ENCODE results near the gene TMBIM6.
"Not testable (repeated sequence)": the region's sequence is repeated elsewhere in the genome, so short reads cannot be mapped to it uniquely, and the experiment has no call there.

The TMBIM6 gene

DNA sequence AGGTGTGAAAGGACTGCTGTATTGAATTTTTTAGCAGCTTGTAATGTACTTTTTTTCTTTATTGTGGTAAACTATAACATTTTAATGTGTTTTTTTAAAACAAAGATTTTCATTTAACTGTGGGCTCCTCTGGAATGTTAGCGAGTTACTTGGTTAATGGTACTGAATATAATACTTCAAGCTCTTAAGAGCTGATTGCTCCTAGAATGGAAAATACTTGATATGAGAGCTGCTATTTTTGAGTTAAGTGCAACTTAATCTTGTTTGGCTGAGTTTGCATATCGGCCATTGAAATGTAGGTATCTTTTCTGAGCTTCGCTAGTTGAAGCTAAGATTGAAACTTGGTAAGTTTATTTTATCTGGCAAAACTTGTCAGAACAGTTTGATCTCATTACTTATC lies 7.4 kb downstream of the TMBIM6 start:
- DNase-seq (ENCODE audit: insufficient read length, low spot score), result no peak
- FAIRE-seq, result no peak
- no peak for TF ChIP-seq POU2F2 (IDR thresholded peaks at IDR 0.05; ENCODE audit: low read depth, low read length)
- TF ChIP-seq TAF1 (IDR thresholded peaks at IDR 0.05; ENCODE audit: low read depth, low read length), result no peak
- no peak for TF ChIP-seq POLR2AphosphoS5 (IDR thresholded peaks at IDR 0.05; ENCODE audit: low read depth, low read length)
- TF ChIP-seq POLR2A (IDR thresholded peaks at IDR 0.05; ENCODE audit: low read depth, low read length), result no peak

DNA sequence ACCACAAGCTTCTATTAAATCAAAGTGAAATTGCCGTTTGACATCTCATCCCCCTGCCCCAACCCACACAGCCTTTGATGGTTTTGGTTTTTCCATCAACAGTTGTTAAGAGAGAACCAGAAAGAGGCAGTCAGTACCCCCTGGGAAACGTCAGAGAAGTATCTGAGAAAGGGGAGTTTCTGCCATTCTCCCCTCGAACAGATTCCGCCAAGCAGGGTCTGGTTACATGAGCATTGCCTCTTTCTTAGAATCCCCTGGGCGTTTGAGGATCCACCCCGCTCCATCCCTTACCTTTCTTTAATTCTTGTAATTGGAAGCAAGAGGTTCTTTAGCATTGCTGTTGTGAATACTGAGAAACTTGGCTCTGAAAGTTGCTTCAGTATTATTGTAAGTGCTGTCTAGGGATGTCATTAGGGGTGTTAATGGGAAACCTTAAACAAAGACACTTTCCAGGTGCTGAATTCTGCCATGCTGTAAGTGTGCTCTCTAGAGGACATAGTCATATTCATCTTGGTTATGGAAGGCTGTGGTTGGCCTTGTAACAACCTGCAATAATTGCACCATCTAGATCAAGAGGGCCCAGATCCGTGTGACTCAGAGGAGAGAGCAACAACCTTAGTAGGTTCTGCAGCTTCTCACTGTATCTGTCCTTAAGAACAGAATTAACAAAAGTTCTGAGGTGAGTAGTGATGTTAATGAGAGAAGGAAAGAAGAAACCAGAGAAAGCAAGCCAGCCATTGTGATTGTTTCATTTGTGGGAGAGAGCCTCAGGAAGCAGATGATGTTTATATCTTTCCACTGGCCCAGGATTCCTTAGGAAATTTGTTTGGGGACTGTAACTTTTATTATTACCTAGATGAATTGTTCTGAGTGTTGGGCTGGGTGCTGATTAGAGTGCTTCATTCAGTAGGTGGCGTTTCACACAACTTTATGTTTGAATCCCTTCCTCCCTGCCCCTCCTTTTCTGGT lies 9.0 kb downstream of the TMBIM6 start:
- no peak for DNase-seq (ENCODE audit: insufficient read length, low spot score)
- FAIRE-seq, result peak; percentile 55
- TF ChIP-seq SPI1 (IDR thresholded peaks at IDR 0.05; ENCODE audit: low read depth, low read length) (no peak), TAF1 (IDR thresholded peaks at IDR 0.05; ENCODE audit: low read depth, low read length) (no peak), POLR2A (IDR thresholded peaks at IDR 0.05; ENCODE audit: low read depth, low read length) (peak; percentile 64), POLR2AphosphoS5 (IDR thresholded peaks at IDR 0.05; ENCODE audit: low read depth, low read length) (no peak), POU2F2 (IDR thresholded peaks at IDR 0.05; ENCODE audit: low read depth, low read length) (no peak), PAX5 (IDR thresholded peaks at IDR 0.05; ENCODE audit: insufficient read depth, low read length, severe bottlenecking) (no peak)

- no peak for DNase-seq (ENCODE audit: insufficient read length, low spot score)
- no peak for FAIRE-seq
- TF ChIP-seq PAX5 (IDR thresholded peaks at IDR 0.05; ENCODE audit: insufficient read depth, low read length, severe bottlenecking) (no peak), SPI1 (IDR thresholded peaks at IDR 0.05; ENCODE audit: low read depth, low read length) (no peak), POLR2AphosphoS5 (IDR thresholded peaks at IDR 0.05; ENCODE audit: low read depth, low read length) (no peak), POU2F2 (IDR thresholded peaks at IDR 0.05; ENCODE audit: low read depth, low read length) (no peak), POLR2A (IDR thresholded peaks at IDR 0.05; ENCODE audit: low read depth, low read length) (no peak)
Measured at GRCh38 chr12:49750996-49751393, 9.6 kb downstream of the TMBIM6 start.

GRCh38 chr12:49761677-49762467 lies 20.5 kb downstream of the TMBIM6 start:
- TF ChIP-seq SPI1 (IDR thresholded peaks at IDR 0.05; ENCODE audit: low read depth, low read length) (no peak), PAX5 (IDR thresholded peaks at IDR 0.05; ENCODE audit: insufficient read depth, low read length, severe bottlenecking) (no peak), POLR2A (IDR thresholded peaks at IDR 0.05; ENCODE audit: low read depth, low read length) (no peak), POLR2AphosphoS5 (IDR thresholded peaks at IDR 0.05; ENCODE audit: low read depth, low read length) (no peak), TAF1 (IDR thresholded peaks at IDR 0.05; ENCODE audit: low read depth, low read length) (no peak), POU2F2 (IDR thresholded peaks at IDR 0.05; ENCODE audit: low read depth, low read length) (no peak)
- no peak for DNase-seq (ENCODE audit: insufficient read length, low spot score)
- no peak for FAIRE-seq

GRCh38 chr12:49762468-49762847 lies 21.1 kb downstream of the TMBIM6 start:
- no peak for DNase-seq (ENCODE audit: insufficient read length, low spot score)
- no peak for FAIRE-seq
- TF ChIP-seq POLR2AphosphoS5 (IDR thresholded peaks at IDR 0.05; ENCODE audit: low read depth, low read length) (no peak), POLR2A (IDR thresholded peaks at IDR 0.05; ENCODE audit: low read depth, low read length) (no peak), SPI1 (IDR thresholded peaks at IDR 0.05; ENCODE audit: low read depth, low read length) (no peak), PAX5 (IDR thresholded peaks at IDR 0.05; ENCODE audit: insufficient read depth, low read length, severe bottlenecking) (no peak), TAF1 (IDR thresholded peaks at IDR 0.05; ENCODE audit: low read depth, low read length) (no peak), POU2F2 (IDR thresholded peaks at IDR 0.05; ENCODE audit: low read depth, low read length) (no peak)

DNA sequence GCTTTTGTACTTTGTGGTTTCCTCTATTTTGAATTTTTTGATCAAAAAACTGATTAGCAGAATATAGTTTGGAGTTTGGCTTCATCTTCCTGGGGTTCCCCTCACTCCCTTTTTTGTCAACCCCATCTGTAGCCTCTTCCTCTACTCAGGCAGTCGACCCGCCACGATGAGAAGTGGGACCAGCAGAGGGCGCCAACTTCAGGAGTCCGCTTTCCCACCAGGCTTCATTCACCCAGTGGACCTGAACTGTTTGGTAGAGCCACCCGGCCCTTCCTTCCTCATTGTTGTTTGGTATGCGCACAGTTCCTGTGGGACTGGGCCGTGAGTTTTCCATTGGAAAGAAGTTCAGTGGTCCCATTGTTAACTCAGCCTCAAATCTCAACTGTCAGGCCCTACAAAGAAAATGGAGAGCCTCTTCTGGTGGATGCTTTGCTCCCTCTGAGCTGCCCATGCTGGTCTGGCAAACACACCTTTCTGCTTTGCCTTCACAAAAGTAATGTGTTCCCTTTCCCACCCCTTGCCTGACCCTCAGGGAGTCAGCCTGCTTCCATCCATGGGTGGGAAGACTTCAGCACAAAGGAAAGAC lies 21.7 kb downstream of the TMBIM6 start:
- TF ChIP-seq POLR2A (IDR thresholded peaks at IDR 0.05; ENCODE audit: low read depth, low read length) (no peak), TAF1 (IDR thresholded peaks at IDR 0.05; ENCODE audit: low read depth, low read length) (no peak), PAX5 (IDR thresholded peaks at IDR 0.05; ENCODE audit: insufficient read depth, low read length, severe bottlenecking) (no peak), SPI1 (IDR thresholded peaks at IDR 0.05; ENCODE audit: low read depth, low read length) (no peak), POLR2AphosphoS5 (IDR thresholded peaks at IDR 0.05; ENCODE audit: low read depth, low read length) (no peak), POU2F2 (IDR thresholded peaks at IDR 0.05; ENCODE audit: low read depth, low read length) (no peak)
- FAIRE-seq (peak; percentile 77), DNase-seq (ENCODE audit: insufficient read length, low spot score) (peak; percentile 57)

DNA sequence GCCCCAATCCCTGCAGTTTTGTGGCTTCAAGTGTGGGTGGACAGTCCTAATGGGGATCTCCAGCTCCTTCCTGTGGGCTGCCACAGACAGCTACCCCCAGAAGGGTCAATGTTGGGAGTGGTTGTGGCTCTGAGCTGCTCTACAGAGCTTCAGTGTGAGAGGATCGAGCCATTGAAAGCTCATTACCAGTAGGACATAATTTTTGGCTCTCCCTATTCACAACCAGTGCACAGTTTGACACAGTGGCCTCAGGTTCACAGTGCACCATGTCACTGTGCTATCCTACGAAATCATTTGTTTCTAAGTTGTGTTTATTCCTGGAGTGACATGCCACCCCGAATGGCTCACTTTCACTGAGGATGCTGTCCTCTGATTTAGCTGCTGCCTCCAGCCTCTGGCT lies 22.8 kb downstream of the TMBIM6 start:
- TF ChIP-seq PAX5 (IDR thresholded peaks at IDR 0.05; ENCODE audit: insufficient read depth, low read length, severe bottlenecking) (no peak), POU2F2 (IDR thresholded peaks at IDR 0.05; ENCODE audit: low read depth, low read length) (no peak), POLR2AphosphoS5 (IDR thresholded peaks at IDR 0.05; ENCODE audit: low read depth, low read length) (no peak), POLR2A (IDR thresholded peaks at IDR 0.05; ENCODE audit: low read depth, low read length) (no peak), SPI1 (IDR thresholded peaks at IDR 0.05; ENCODE audit: low read depth, low read length) (no peak), TAF1 (IDR thresholded peaks at IDR 0.05; ENCODE audit: low read depth, low read length) (no peak)
- DNase-seq (ENCODE audit: insufficient read length, low spot score) (no peak), FAIRE-seq (no peak)

- TF ChIP-seq TAF1 (IDR thresholded peaks at IDR 0.05; ENCODE audit: low read depth, low read length), result no peak
- no peak for TF ChIP-seq SPI1 (IDR thresholded peaks at IDR 0.05; ENCODE audit: low read depth, low read length)
- no peak for TF ChIP-seq POLR2AphosphoS5 (IDR thresholded peaks at IDR 0.05; ENCODE audit: low read depth, low read length)
- no peak for TF ChIP-seq POLR2A (IDR thresholded peaks at IDR 0.05; ENCODE audit: low read depth, low read length)
- no peak for TF ChIP-seq PAX5 (IDR thresholded peaks at IDR 0.05; ENCODE audit: insufficient read depth, low read length, severe bottlenecking)
- no peak for TF ChIP-seq POU2F2 (IDR thresholded peaks at IDR 0.05; ENCODE audit: low read depth, low read length)
- FAIRE-seq (no peak), DNase-seq (ENCODE audit: insufficient read length, low spot score) (no peak)
Measured at GRCh38 chr12:49766115-49766455, 24.7 kb downstream of the TMBIM6 start.

DNA sequence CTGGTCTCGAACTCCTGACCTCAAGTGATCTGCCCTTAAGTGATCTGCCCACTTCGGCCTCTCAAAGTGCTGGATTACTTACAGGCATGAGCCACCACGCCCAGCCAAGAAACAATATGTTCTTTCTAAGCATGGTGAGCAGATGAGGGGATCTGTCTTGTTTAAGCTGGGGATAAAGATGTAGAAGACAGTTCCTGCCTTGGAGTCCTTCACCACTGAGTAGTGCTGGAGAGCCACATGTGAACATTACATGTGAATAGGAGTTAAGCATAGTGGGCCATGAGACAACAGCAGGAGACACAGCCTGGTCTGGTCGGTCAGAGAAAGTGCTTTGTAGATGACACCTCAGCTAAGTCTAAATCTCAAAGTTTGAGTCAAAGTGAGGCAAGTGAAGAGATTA lies 26.0 kb downstream of the TMBIM6 start:
- no peak for DNase-seq (ENCODE audit: insufficient read length, low spot score)
- TF ChIP-seq TAF1 (IDR thresholded peaks at IDR 0.05; ENCODE audit: low read depth, low read length) (no peak), PAX5 (IDR thresholded peaks at IDR 0.05; ENCODE audit: insufficient read depth, low read length, severe bottlenecking) (no peak)
- FAIRE-seq, result peak; percentile 35

DNA sequence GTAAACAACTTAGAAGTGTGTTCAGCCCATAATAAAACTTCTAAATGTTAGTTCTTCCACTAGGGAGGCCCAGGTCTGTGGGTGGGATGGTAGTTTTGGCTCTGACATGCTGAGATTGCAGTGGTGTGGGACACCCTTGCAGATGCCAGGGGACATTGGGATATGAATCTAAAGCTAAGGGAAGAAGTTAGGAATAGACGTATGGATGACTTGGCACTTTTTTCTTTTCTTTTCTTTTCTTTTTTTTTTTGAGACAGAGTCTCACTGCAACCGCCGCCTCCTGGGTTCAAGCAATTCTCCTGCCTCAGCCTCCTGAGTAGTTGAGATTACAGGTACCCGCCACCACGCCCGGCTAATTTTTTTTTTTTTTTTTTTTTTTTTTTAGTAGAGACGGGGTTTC lies 31.7 kb downstream of the TMBIM6 start:
- FAIRE-seq; DNase-seq (ENCODE audit: insufficient read length, low spot score): not testable (repeated sequence)

Data from GM12891 (cell line).